Activated CD8-positive, alpha-beta T cell treated with anti-CD3 and anti-CD28 coated beads for 36 hours (primary cell): ENCODE results near the gene SLC25A43. TPM values are rescaled to one million over a fixed set of nuclear protein-coding genes. Genes with fewer than 3 reads are reported as not detected.

Experiments
- ATAC-seq: fragments of 200-7000 bp; cut with Tn5 transposase; one replicate; pipeline ENCODE4 v1.10.0; 2021; ENCODE audit warnings: mild to moderate bottlenecking, moderate library complexity
- CTCF ChIA-PET: fragments of 350-600 bp; sonication (Branson Sonifier 250); formaldehyde crosslinking; loops from one replicate; lab custom pipeline; 2021; ENCODE audit warnings: antibody characterized with exemption; lab: Charles Lee
- POLR2A ChIA-PET: fragments of 350-600 bp; sonication (Branson Sonifier 250); formaldehyde crosslinking; loops from one replicate; lab custom pipeline; 2021; ENCODE audit warnings: antibody characterized with exemption; lab: Charles Lee
- DNase-seq: peaks from one replicate; pipeline ENCODE4 v3.0.0-alpha.2; 2020
- H3K27ac Mint-ChIP-seq: one replicate; pipeline ENCODE4 v1.8.0; 2021; ENCODE audit warnings: mild to moderate bottlenecking, mixed read lengths
- H3K27me3 Mint-ChIP-seq: one replicate; pipeline ENCODE4 v1.8.0; 2021; ENCODE audit warnings: mixed read lengths
- H3K36me3 Mint-ChIP-seq: one replicate; pipeline ENCODE4 v1.8.0; 2021; ENCODE audit warnings: low read depth, mixed read lengths
- H3K4me1 Mint-ChIP-seq: one replicate; pipeline ENCODE4 v1.8.0; 2021; ENCODE audit warnings: low read depth, mixed read lengths
- H3K4me3 Mint-ChIP-seq: one replicate; pipeline ENCODE4 v1.8.0; 2021; ENCODE audit warnings: mild to moderate bottlenecking, moderate library complexity, mixed read lengths
- H3K9me3 Mint-ChIP-seq: one replicate; pipeline ENCODE4 v1.8.0; 2021; ENCODE audit warnings: mixed read lengths
- CTCF ChIP-seq: fragments of 200-600 bp; IDR thresholded peaks from one replicate; pipeline ENCODE4 v1.8.0; 2022; ENCODE audit warnings: antibody characterized with exemption, mild to moderate bottlenecking
- intact Hi-C: fragments of 100-400 bp; cut with micrococcal nuclease; formaldehyde crosslinking; loops from one replicate; pipeline ENCODE4 v1.10.0; 2022
- total RNA-seq, 2 experiments: library from RNA; stranded (reverse); gene quantifications; one replicate each; pipeline ENCODE4 v1.2.3, GENCODE V29; 2021

The SLC25A43 gene
- total RNA-seq, 2 experiments from 2014 or later, result 5.3 to 5.6 TPM

- ChIA-PET POLR2A (no interaction called here), CTCF (interaction anchor here (0.7 to 1.7 kb wide), 3 partner anchors 12 to 18 kb away, joined by 3 to 8 read pairs (median 3); no protein-coding TSS in a partner anchor)
- no peaks in the 10 kb centered on the region for H3K36me3 Mint-ChIP-seq
- intact Hi-C loops, result no loop called here
- no peak for DNase-seq
- H3K4me1 Mint-ChIP-seq, result peaks cover 15% of the 10 kb centered on the region
- peak overlapping the region; percentile 78 for H3K27ac Mint-ChIP-seq
- no peak overlapping the region for H3K4me3 Mint-ChIP-seq
- no peaks in the 10 kb centered on the region for H3K27me3 Mint-ChIP-seq
- no peak for ATAC-seq
- no peaks in the 10 kb centered on the region for H3K9me3 Mint-ChIP-seq
- no peak for TF ChIP-seq CTCF
Measured at GRCh38 chrX:119501511-119502148, 102.5 kb downstream of the SLC25A43 start.

- peaks cover 15% of the 10 kb centered on the region for H3K4me1 Mint-ChIP-seq
- CTCF ChIA-PET, result interaction anchor here (2.2 to 2.9 kb wide), 2 partner anchors 14 to 20 kb away, joined by 9 read pairs; no protein-coding TSS in a partner anchor
- no peaks in the 10 kb centered on the region for H3K9me3 Mint-ChIP-seq
- intact Hi-C loops, result no loop called here
- H3K36me3 Mint-ChIP-seq, result no peaks in the 10 kb centered on the region
- no peak overlapping the region for H3K4me3 Mint-ChIP-seq
- peak; percentile 44 for DNase-seq
- peak overlapping the region; percentile 78 for H3K27ac Mint-ChIP-seq
- H3K27me3 Mint-ChIP-seq, result no peaks in the 10 kb centered on the region
- POLR2A ChIA-PET, result no interaction called here
- peak; percentile 83 for ATAC-seq
- no peak for TF ChIP-seq CTCF
Measured at GRCh38 chrX:119502727-119503483, 103.8 kb downstream of the SLC25A43 start.

- TF ChIP-seq CTCF, result no peak
- POLR2A ChIA-PET, result no interaction called here
- no peaks in the 10 kb centered on the region for H3K27me3 Mint-ChIP-seq
- ATAC-seq (no peak), DNase-seq (no peak)
- H3K4me1 Mint-ChIP-seq, result peaks cover 15% of the 10 kb centered on the region
- H3K4me3 Mint-ChIP-seq, result no peak overlapping the region
- no peaks in the 10 kb centered on the region for H3K36me3 Mint-ChIP-seq
- intact Hi-C loops, result no loop called here
- CTCF ChIA-PET, result interaction anchor here (1.3 to 2.9 kb wide), 3 partner anchors 9 to 21 kb away, joined by 3 to 9 read pairs (median 9); no protein-coding TSS in a partner anchor
- no peaks in the 10 kb centered on the region for H3K9me3 Mint-ChIP-seq
- no peak overlapping the region for H3K27ac Mint-ChIP-seq
Measured at GRCh38 chrX:119503484-119503861, 104.3 kb downstream of the SLC25A43 start.

Other genes with a start within 250 kb of the SLC25A43 start
- 10 to 100 TPM; 36.8 to 37.1 TPM for gene PGRMC1, start 163.1 kb upstream of the SLC25A43 start, total RNA-seq
- gene SLC25A5, start 69.1 kb downstream of the SLC25A43 start, total RNA-seq, result 100 to 1,000 TPM; 830 to 839 TPM
- gene STEEP1, start 166.1 kb downstream of the SLC25A43 start, total RNA-seq, result 10 to 100 TPM; 18.2 to 19.2 TPM
- 10 to 100 TPM; 50.9 to 52.4 TPM for gene UBE2A, start 175.2 kb downstream of the SLC25A43 start, total RNA-seq
- 10 to 100 TPM; 22.3 to 23.5 TPM for gene NKRF, start 207.1 kb downstream of the SLC25A43 start, total RNA-seq